NCI-H748 (cell line): ENCODE data around the gene PDF.
A peak's percentile ranks its signal among the peaks of the same experiment; 100 is the strongest.

Experiments
- DNase-seq: peaks from one replicate; lab custom pipeline; 2025; ENCODE audit not compliant: unreplicated experiment; lab: John Stamatoyannopoulos, UW

PDF gene

GRCh38 chr16:69286941-69287713, 43.3 kb downstream of the PDF start:
- peak; percentile 34 for DNase-seq

DNA sequence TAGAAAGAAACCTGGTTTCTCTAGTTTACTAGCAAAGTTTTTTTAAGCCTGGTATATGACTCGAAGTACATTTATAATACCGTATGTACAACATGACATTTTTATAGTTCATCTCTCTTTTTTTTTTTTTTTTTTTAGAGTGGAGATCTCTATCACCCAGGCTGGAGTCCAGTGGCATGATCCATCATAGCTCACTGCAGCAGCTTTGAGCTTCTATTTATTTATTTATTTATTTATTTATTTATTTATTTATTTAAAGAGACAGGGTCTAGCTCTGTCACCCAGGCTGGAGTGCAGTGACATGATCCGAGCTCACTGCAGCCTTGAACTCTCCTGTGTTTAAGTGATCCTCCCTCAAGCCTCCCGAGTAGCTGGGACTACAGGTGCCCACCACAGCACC, 45.1 kb downstream of the PDF start:
- no peak for DNase-seq

DNA sequence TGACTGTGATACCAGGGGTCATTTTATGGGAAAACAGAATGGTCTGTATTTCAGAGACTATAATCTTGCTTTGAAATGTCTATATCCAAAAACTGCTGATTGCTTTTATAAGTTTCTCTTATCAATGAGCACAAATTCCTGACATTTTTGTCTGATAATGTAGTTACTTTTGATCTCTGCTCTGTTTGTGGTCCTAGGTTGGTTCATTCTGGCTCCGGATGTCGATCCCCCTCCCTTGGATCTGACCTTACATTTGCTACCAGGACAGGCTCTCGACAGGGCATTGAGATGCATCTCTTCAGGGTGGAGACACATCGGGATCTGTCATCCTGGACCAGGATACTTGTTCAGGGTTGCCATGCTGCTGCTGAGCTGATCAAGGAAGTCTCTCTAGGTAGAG, 46.5 kb downstream of the PDF start:
- DNase-seq, result no peak

GRCh38 chr16:69277413-69277812, 53.0 kb downstream of the PDF start:
- no peak for DNase-seq
